GM18517 (cell line): ENCODE data around the gene RPL14.
"Not testable (repeated sequence)": the region's sequence is repeated elsewhere in the genome, so short reads cannot be mapped to it uniquely, and the experiment has no call there.

Experiments used
- ATAC-seq: cut with Tn5 transposase; IDR thresholded peaks from one replicate; pipeline ENCODE4 v1.9.1; 2021; ENCODE audit warnings: mild to moderate bottlenecking, moderate library complexity; ENCODE audit not compliant: unreplicated experiment

The RPL14 gene

GRCh38 chr3:40456940-40457823, at the start of gene RPL14:
TSS of gene RPL14 (plus strand) at chr3:40457339. CDS start at chr3:40457472, 133 bp downstream.
- ATAC-seq = peak; percentile 61

- no peak for ATAC-seq
These were observed 49.5 kb upstream of the RPL14 start for GRCh38 chr3:40407611-40408010.

- ATAC-seq = no peak
These were observed 42.9 kb upstream of the RPL14 start for GRCh38 chr3:40414270-40414669.

GRCh38 chr3:40417845-40418543, 39.1 kb upstream of the RPL14 start:
- no peak for ATAC-seq

GRCh38 chr3:40422861-40423260, 34.3 kb upstream of the RPL14 start:
- ATAC-seq = no peak

- ATAC-seq = no peak
These were observed 30.0 kb upstream of the RPL14 start for GRCh38 chr3:40427045-40427669.

- ATAC-seq = no peak
These were observed 24.3 kb upstream of the RPL14 start for GRCh38 chr3:40432793-40433192.

GRCh38 chr3:40437889-40438288, 19.2 kb upstream of the RPL14 start:
- no peak for ATAC-seq

- no peak for ATAC-seq
These were observed 12.1 kb upstream of the RPL14 start for GRCh38 chr3:40445062-40445461.

- no peak for ATAC-seq
These were observed 11.3 kb upstream of the RPL14 start for GRCh38 chr3:40445880-40446279.

- no peak for ATAC-seq
These were observed 6.7 kb upstream of the RPL14 start for GRCh38 chr3:40450438-40450837.

- no peak for ATAC-seq
These were observed 5.6 kb upstream of the RPL14 start for GRCh38 chr3:40451551-40451950.

GRCh38 chr3:40452057-40452456, 5.1 kb upstream of the RPL14 start:
- no peak for ATAC-seq

- ATAC-seq = no peak
These were observed 4.6 kb upstream of the RPL14 start for GRCh38 chr3:40452562-40452875.

GRCh38 chr3:40452876-40453730, 4.0 kb upstream of the RPL14 start:
- ATAC-seq = peak; percentile 95

GRCh38 chr3:40453933-40454332, 3.2 kb upstream of the RPL14 start:
- ATAC-seq = no peak

- no peak for ATAC-seq
These were observed 1.8 kb upstream of the RPL14 start for GRCh38 chr3:40455328-40455727.

GRCh38 chr3:40456279-40456939, 730 bp upstream of the RPL14 start:
- ATAC-seq = no peak

GRCh38 chr3:40458473-40458872, 1.3 kb downstream of the RPL14 start:
- no peak for ATAC-seq

- ATAC-seq = not testable (repeated sequence)
These were observed 3.3 kb downstream of the RPL14 start for GRCh38 chr3:40460481-40460880.
